ENCODE results near the gene NCOA3.

The NCOA3 gene

GRCh38 chr20:47610247-47610944, 108.7 kb downstream of the NCOA3 start:
- Histone ChIP-seq H3K27me3 (ENCODE audit: control insufficient read depth, insufficient read depth, low read length) (no peaks in the 10 kb centered on the region), H3K9ac (ENCODE audit: low read depth, low read length) (peak overlapping the region; percentile 51), H3K9me3 (replicated peaks; ENCODE audit: low read length) (no peaks in the 10 kb centered on the region), H3K4me3 (ENCODE audit: low read length) (no peak overlapping the region), H3K36me3 (ENCODE audit: insufficient read depth, low read length) (peaks cover 4% of the 10 kb centered on the region), H3K4me2 (ENCODE audit: low read length) (peak overlapping the region; percentile 46), H3K4me1 (ENCODE audit: control insufficient read depth, insufficient read depth, low read length) (peaks cover 20% of the 10 kb centered on the region)

- Histone ChIP-seq H3K4me2 (ENCODE audit: low read length) (peak overlapping the region; percentile 46), H3K27me3 (ENCODE audit: control insufficient read depth, insufficient read depth, low read length) (no peaks in the 10 kb centered on the region), H3K4me3 (ENCODE audit: low read length) (no peak overlapping the region), H3K36me3 (ENCODE audit: insufficient read depth, low read length) (no peaks in the 10 kb centered on the region), H3K4me1 (ENCODE audit: control insufficient read depth, insufficient read depth, low read length) (peaks cover 20% of the 10 kb centered on the region), H3K9ac (ENCODE audit: low read depth, low read length) (no peak overlapping the region), H3K9me3 (replicated peaks; ENCODE audit: low read length) (no peaks in the 10 kb centered on the region)
Observed at GRCh38 chr20:47610945-47611250, 109.2 kb downstream of the NCOA3 start.

- Histone ChIP-seq H3K4me2 (ENCODE audit: low read length) (no peak overlapping the region), H3K36me3 (ENCODE audit: insufficient read depth, low read length) (no peaks in the 10 kb centered on the region), H3K9me3 (replicated peaks; ENCODE audit: low read length) (no peaks in the 10 kb centered on the region), H3K4me3 (ENCODE audit: low read length) (no peak overlapping the region), H3K9ac (ENCODE audit: low read depth, low read length) (no peak overlapping the region), H3K27me3 (ENCODE audit: control insufficient read depth, insufficient read depth, low read length) (no peaks in the 10 kb centered on the region), H3K4me1 (ENCODE audit: control insufficient read depth, insufficient read depth, low read length) (peaks cover 20% of the 10 kb centered on the region)
Observed at GRCh38 chr20:47611785-47612184, 110.1 kb downstream of the NCOA3 start.

- Histone ChIP-seq H3K9me3 (replicated peaks; ENCODE audit: low read length) (no peaks in the 10 kb centered on the region), H3K4me2 (ENCODE audit: low read length) (no peak overlapping the region), H3K9ac (ENCODE audit: low read depth, low read length) (no peak overlapping the region), H3K36me3 (ENCODE audit: insufficient read depth, low read length) (no peaks in the 10 kb centered on the region), H3K4me3 (ENCODE audit: low read length) (no peak overlapping the region), H3K27me3 (ENCODE audit: control insufficient read depth, insufficient read depth, low read length) (no peaks in the 10 kb centered on the region), H3K4me1 (ENCODE audit: control insufficient read depth, insufficient read depth, low read length) (peaks cover 15% of the 10 kb centered on the region)
Observed at GRCh38 chr20:47612670-47613069, 111.0 kb downstream of the NCOA3 start.

- H3K4me3 ChIP-seq (ENCODE audit: low read length), result no peak overlapping the region
- no peaks in the 10 kb centered on the region for H3K36me3 ChIP-seq (ENCODE audit: insufficient read depth, low read length)
- no peak overlapping the region for H3K4me2 ChIP-seq (ENCODE audit: low read length)
- H3K27me3 ChIP-seq (ENCODE audit: control insufficient read depth, insufficient read depth, low read length), result no peaks in the 10 kb centered on the region
- H3K9me3 ChIP-seq (replicated peaks; ENCODE audit: low read length), result no peaks in the 10 kb centered on the region
- peaks cover 13% of the 10 kb centered on the region for H3K4me1 ChIP-seq (ENCODE audit: control insufficient read depth, insufficient read depth, low read length)
- H3K9ac ChIP-seq (ENCODE audit: low read depth, low read length), result no peak overlapping the region
Observed at GRCh38 chr20:47614703-47615309, 113.1 kb downstream of the NCOA3 start.

GRCh38 chr20:47618479-47618878, 116.8 kb downstream of the NCOA3 start:
- no peaks in the 10 kb centered on the region for H3K27me3 ChIP-seq (ENCODE audit: control insufficient read depth, insufficient read depth, low read length)
- H3K9ac ChIP-seq (ENCODE audit: low read depth, low read length), result no peak overlapping the region
- H3K9me3 ChIP-seq (replicated peaks; ENCODE audit: low read length), result no peaks in the 10 kb centered on the region
- no peak overlapping the region for H3K4me3 ChIP-seq (ENCODE audit: low read length)
- peaks cover 6% of the 10 kb centered on the region for H3K36me3 ChIP-seq (ENCODE audit: insufficient read depth, low read length)
- no peak overlapping the region for H3K4me2 ChIP-seq (ENCODE audit: low read length)
- no peaks in the 10 kb centered on the region for H3K4me1 ChIP-seq (ENCODE audit: control insufficient read depth, insufficient read depth, low read length)

GRCh38 chr20:47620808-47621805, 119.4 kb downstream of the NCOA3 start:
- Histone ChIP-seq H3K9ac (ENCODE audit: low read depth, low read length) (no peak overlapping the region), H3K4me3 (ENCODE audit: low read length) (no peak overlapping the region), H3K27me3 (ENCODE audit: control insufficient read depth, insufficient read depth, low read length) (no peaks in the 10 kb centered on the region), H3K4me1 (ENCODE audit: control insufficient read depth, insufficient read depth, low read length) (no peaks in the 10 kb centered on the region), H3K4me2 (ENCODE audit: low read length) (no peak overlapping the region), H3K9me3 (replicated peaks; ENCODE audit: low read length) (no peaks in the 10 kb centered on the region), H3K36me3 (ENCODE audit: insufficient read depth, low read length) (peaks cover 14% of the 10 kb centered on the region)

- Histone ChIP-seq H3K9ac (ENCODE audit: low read depth, low read length) (no peak overlapping the region), H3K27me3 (ENCODE audit: control insufficient read depth, insufficient read depth, low read length) (no peaks in the 10 kb centered on the region), H3K36me3 (ENCODE audit: insufficient read depth, low read length) (peaks cover 22% of the 10 kb centered on the region), H3K4me2 (ENCODE audit: low read length) (no peak overlapping the region), H3K9me3 (replicated peaks; ENCODE audit: low read length) (no peaks in the 10 kb centered on the region), H3K4me3 (ENCODE audit: low read length) (no peak overlapping the region), H3K4me1 (ENCODE audit: control insufficient read depth, insufficient read depth, low read length) (no peaks in the 10 kb centered on the region)
Observed at GRCh38 chr20:47622118-47622665, 120.5 kb downstream of the NCOA3 start.

GRCh38 chr20:47623206-47623605, 121.5 kb downstream of the NCOA3 start:
- H3K4me3 ChIP-seq (ENCODE audit: low read length), result no peak overlapping the region
- H3K9me3 ChIP-seq (replicated peaks; ENCODE audit: low read length), result no peaks in the 10 kb centered on the region
- H3K9ac ChIP-seq (ENCODE audit: low read depth, low read length), result no peak overlapping the region
- H3K27me3 ChIP-seq (ENCODE audit: control insufficient read depth, insufficient read depth, low read length), result no peaks in the 10 kb centered on the region
- H3K4me2 ChIP-seq (ENCODE audit: low read length), result no peak overlapping the region
- H3K4me1 ChIP-seq (ENCODE audit: control insufficient read depth, insufficient read depth, low read length), result no peaks in the 10 kb centered on the region
- peaks cover 31% of the 10 kb centered on the region for H3K36me3 ChIP-seq (ENCODE audit: insufficient read depth, low read length)

GRCh38 chr20:47627540-47627939, 125.9 kb downstream of the NCOA3 start:
- no peaks in the 10 kb centered on the region for H3K27me3 ChIP-seq (ENCODE audit: control insufficient read depth, insufficient read depth, low read length)
- no peaks in the 10 kb centered on the region for H3K9me3 ChIP-seq (replicated peaks; ENCODE audit: low read length)
- H3K4me1 ChIP-seq (ENCODE audit: control insufficient read depth, insufficient read depth, low read length), result no peaks in the 10 kb centered on the region
- H3K36me3 ChIP-seq (ENCODE audit: insufficient read depth, low read length), result peaks cover 34% of the 10 kb centered on the region
- no peak overlapping the region for H3K9ac ChIP-seq (ENCODE audit: low read depth, low read length)
- H3K4me2 ChIP-seq (ENCODE audit: low read length), result no peak overlapping the region
- no peak overlapping the region for H3K4me3 ChIP-seq (ENCODE audit: low read length)

GRCh38 chr20:47629907-47630306, 128.2 kb downstream of the NCOA3 start:
- H3K9me3 ChIP-seq (replicated peaks; ENCODE audit: low read length), result no peaks in the 10 kb centered on the region
- H3K9ac ChIP-seq (ENCODE audit: low read depth, low read length), result no peak overlapping the region
- no peak overlapping the region for H3K4me3 ChIP-seq (ENCODE audit: low read length)
- H3K4me1 ChIP-seq (ENCODE audit: control insufficient read depth, insufficient read depth, low read length), result no peaks in the 10 kb centered on the region
- peaks cover 32% of the 10 kb centered on the region for H3K36me3 ChIP-seq (ENCODE audit: insufficient read depth, low read length)
- H3K27me3 ChIP-seq (ENCODE audit: control insufficient read depth, insufficient read depth, low read length), result no peaks in the 10 kb centered on the region
- H3K4me2 ChIP-seq (ENCODE audit: low read length), result no peak overlapping the region
